SK-N-SH treated with all-trans-retinoic acid at 6 μM for 48 hours (cell line): ENCODE measurements around the gene ZNF236.

ENCODE experiments used
- ATAC-seq: fragments of 200-7000 bp; cut with Tn5 transposase; 3 replicates; pipeline ENCODE4 v1.9.1; 2020; ENCODE audit warnings: mild to moderate bottlenecking, moderate library complexity
- ARNTL ChIP-seq: fragments of 450-650 bp; formaldehyde crosslinking; IDR thresholded peaks from 2 replicates; pipeline ENCODE4 v1.5.0; 2020; ENCODE audit warnings: low read depth, mild to moderate bottlenecking, moderate library complexity, borderline replicate concordance
- BACH2 ChIP-seq: fragments of 250-450 bp; sonication (Bioruptor Pico); IDR thresholded peaks from 2 replicates; pipeline ENCODE4 v1.9.0; 2021; ENCODE audit warnings: mild to moderate bottlenecking, borderline replicate concordance
- ESRRG ChIP-seq: fragments of 250-450 bp; sonication (Bioruptor Pico); IDR thresholded peaks from 2 replicates; pipeline ENCODE4 v1.6.1; 2021; ENCODE audit warnings: mild to moderate bottlenecking
- GLIS3 ChIP-seq: fragments of 250-450 bp; sonication (Bioruptor Pico); IDR thresholded peaks from 2 replicates; pipeline ENCODE4 v1.5.0; 2020; ENCODE audit warnings: mild to moderate bottlenecking, moderate library complexity
- ISL1 ChIP-seq: fragments of 250-450 bp; sonication (Bioruptor Pico); IDR thresholded peaks from 2 replicates; pipeline ENCODE4 v2.1.2; 2022; ENCODE audit warnings: mild to moderate bottlenecking, moderate library complexity
- OSR1 ChIP-seq: fragments of 250-450 bp; sonication (Bioruptor Pico); IDR thresholded peaks from 2 replicates; pipeline ENCODE4 v1.8.0; 2022; ENCODE audit warnings: moderate library complexity, mild to moderate bottlenecking, inconsistent platforms
- PPARA ChIP-seq: fragments of 250-450 bp; sonication (Bioruptor Pico); IDR thresholded peaks from 2 replicates; pipeline ENCODE4 v1.5.0; 2020; ENCODE audit warnings: mild to moderate bottlenecking, borderline replicate concordance
- RARB ChIP-seq: fragments of 250-450 bp; sonication (Bioruptor Pico); IDR thresholded peaks from 2 replicates; pipeline ENCODE4 v1.8.0; 2021; ENCODE audit warnings: mild to moderate bottlenecking, moderate library complexity
- SNAI2 ChIP-seq: fragments of 250-450 bp; sonication (Bioruptor Pico); IDR thresholded peaks from 2 replicates; pipeline ENCODE4 v1.5.0; 2020; ENCODE audit warnings: mild to moderate bottlenecking, moderate library complexity
- TCF4 ChIP-seq: fragments of 250-450 bp; sonication (Bioruptor Pico); IDR thresholded peaks from 2 replicates; pipeline ENCODE4 v1.8.0; 2021; ENCODE audit warnings: mild to moderate bottlenecking, moderate library complexity, borderline replicate concordance
- TOX ChIP-seq: fragments of 250-450 bp; sonication (Bioruptor Pico); IDR thresholded peaks from 2 replicates; pipeline ENCODE4 v1.8.0; 2021; ENCODE audit warnings: mild to moderate bottlenecking, moderate library complexity, borderline replicate concordance
- ZC3H10 ChIP-seq: fragments of 250-450 bp; sonication (Bioruptor Pico); IDR thresholded peaks from 2 replicates; pipeline ENCODE4 v1.5.1; 2021; ENCODE audit warnings: mild to moderate bottlenecking, moderate library complexity
- ZFP3 ChIP-seq: fragments of 250-450 bp; sonication (Bioruptor Pico); IDR thresholded peaks from 2 replicates; pipeline ENCODE4 v1.5.0; 2020; ENCODE audit warnings: mild to moderate bottlenecking, moderate library complexity
- ZFP30 ChIP-seq: fragments of 450-650 bp; formaldehyde crosslinking; IDR thresholded peaks from 2 replicates; pipeline ENCODE4 v1.5.0; 2022; ENCODE audit warnings: mild to moderate bottlenecking, moderate library complexity
- ZNF70 ChIP-seq: fragments of 450-650 bp; formaldehyde crosslinking; IDR thresholded peaks from 2 replicates; pipeline ENCODE4 v1.5.0; 2020; ENCODE audit warnings: mild to moderate bottlenecking, moderate library complexity
- TF ChIP-seq, protein P1 (sequence below): fragments of 250-450 bp; sonication (Bioruptor Pico); IDR thresholded peaks from 2 replicates; pipeline ENCODE4 v1.8.0; 2021; ENCODE audit warnings: low read depth, mild to moderate bottlenecking, moderate library complexity, borderline replicate concordance
- TF ChIP-seq, protein P2 (sequence below): fragments of 250-450 bp; sonication (Bioruptor Pico); IDR thresholded peaks from 2 replicates; pipeline ENCODE4 v1.8.0; 2020; ENCODE audit warnings: mild to moderate bottlenecking, moderate library complexity, borderline replicate concordance
- TF ChIP-seq, protein P3 (sequence below): fragments of 250-450 bp; sonication (Bioruptor Pico); IDR thresholded peaks from 2 replicates; pipeline ENCODE4 v1.5.1; 2020; ENCODE audit warnings: low read depth, mild to moderate bottlenecking, moderate library complexity
- TF ChIP-seq, protein P4 (sequence below): fragments of 250-450 bp; sonication (Bioruptor Pico); IDR thresholded peaks from 2 replicates; pipeline ENCODE4 v1.5.1; 2021; ENCODE audit warnings: mild to moderate bottlenecking, moderate library complexity

Gene ZNF236

DNA sequence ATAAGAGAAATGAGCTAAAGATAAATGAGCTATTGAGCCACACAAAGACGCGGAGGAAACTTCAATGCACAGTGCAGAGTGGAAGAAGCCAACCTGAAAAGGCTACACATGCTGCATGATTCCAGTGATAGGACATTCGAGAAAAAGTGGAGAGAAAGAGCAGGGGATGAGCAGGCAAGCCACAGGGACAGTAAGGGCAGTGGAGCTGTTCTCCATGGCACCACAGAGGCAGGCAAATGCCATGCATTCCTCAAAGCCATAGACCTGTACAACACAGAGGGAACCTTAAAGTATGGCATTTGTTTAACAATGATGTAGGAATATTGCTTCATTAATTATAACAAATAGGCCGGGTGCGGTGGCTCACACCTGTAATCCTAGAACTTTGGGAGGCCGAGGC is 36.5 kb upstream of the ZNF236 start:
- TF ChIP-seq TCF4 (CRISPR knock-in tag) = no peak
- ATAC-seq = no peak

DNA sequence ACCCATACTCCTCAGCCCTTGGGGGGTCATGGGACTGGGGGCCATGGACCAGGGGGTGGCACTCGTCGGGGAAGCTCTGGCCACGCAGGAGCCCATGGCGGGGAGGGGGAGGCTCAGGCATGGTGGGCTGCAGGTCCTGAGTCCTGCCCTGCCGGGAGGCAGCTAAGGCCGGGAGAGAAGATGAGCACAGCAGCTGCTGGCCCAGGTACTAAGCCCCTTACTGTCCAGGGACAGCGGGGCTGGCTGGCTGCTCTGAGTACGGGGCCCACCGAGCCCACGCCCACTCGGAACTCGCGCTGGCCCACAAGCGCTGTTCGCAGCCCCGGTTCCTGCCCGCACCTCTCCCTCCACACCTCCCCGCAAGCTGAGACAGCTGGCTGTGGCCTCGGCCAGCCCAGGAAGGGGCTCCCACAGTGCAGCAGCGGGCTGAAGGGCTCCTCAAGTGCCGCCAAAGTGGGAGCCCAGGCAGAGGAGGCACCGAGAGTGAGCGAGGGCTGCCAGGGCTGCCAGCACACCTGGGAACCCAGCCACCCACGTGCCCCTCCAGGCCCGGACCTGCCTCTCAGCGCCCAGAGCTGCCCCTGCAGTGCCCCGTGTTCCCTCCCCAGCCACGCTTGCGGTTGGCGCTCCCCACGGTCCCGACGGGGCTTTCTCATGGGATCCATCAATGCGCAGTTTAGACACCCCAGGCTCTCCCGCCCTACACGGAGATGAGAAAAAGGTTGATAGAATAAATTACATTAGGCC is 33.6 kb upstream of the ZNF236 start:
- ATAC-seq = no peak
- TF ChIP-seq PPARA (CRISPR knock-in tag) (no peak), GLIS3 (CRISPR knock-in tag) (no peak), ZNF70 (CRISPR knock-in tag) (no peak), ZFP30 (no peak)
- TF ChIP-seq, protein P1, sequence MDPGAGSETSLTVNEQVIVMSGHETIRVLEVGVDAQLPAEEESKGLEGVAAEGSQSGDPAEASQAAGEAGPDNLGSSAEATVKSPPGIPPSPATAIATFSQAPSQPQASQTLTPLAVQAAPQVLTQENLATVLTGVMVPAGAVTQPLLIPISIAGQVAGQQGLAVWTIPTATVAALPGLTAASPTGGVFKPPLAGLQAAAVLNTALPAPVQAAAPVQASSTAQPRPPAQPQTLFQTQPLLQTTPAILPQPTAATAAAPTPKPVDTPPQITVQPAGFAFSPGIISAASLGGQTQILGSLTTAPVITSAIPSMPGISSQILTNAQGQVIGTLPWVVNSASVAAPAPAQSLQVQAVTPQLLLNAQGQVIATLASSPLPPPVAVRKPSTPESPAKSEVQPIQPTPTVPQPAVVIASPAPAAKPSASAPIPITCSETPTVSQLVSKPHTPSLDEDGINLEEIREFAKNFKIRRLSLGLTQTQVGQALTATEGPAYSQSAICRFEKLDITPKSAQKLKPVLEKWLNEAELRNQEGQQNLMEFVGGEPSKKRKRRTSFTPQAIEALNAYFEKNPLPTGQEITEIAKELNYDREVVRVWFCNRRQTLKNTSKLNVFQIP (CRISPR knock-in tag) = no peak
- TF ChIP-seq, all 23 proteins: peak for 0

DNA sequence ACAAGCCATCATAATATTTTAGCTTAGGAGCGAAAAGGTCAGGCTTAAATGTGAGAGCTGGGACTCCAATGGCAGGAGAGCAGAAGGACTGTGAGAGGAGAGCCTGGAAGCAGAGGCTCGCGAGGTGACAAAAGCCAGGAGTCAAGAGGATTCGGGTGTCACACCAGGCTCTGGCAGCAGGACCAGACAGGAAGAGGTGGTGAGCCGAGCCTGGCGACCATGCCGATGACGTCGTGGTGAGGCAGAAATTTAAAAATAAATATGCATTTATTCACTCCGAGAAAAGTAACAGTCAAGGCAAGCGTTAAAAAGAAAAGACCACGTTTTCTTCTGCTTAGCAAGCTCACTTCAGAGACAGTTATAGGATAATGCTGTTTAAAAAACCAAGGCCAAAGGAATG is 31.3 kb upstream of the ZNF236 start:
- no peak for ATAC-seq
- TF ChIP-seq ESRRG (CRISPR knock-in tag) = no peak
- TF ChIP-seq ISL1 (CRISPR knock-in tag) = no peak
- no peak for TF ChIP-seq RARB (CRISPR knock-in tag)
- TF ChIP-seq ZFP30 = no peak
- no peak for TF ChIP-seq ZC3H10 (CRISPR knock-in tag)
- TF ChIP-seq, protein P2, sequence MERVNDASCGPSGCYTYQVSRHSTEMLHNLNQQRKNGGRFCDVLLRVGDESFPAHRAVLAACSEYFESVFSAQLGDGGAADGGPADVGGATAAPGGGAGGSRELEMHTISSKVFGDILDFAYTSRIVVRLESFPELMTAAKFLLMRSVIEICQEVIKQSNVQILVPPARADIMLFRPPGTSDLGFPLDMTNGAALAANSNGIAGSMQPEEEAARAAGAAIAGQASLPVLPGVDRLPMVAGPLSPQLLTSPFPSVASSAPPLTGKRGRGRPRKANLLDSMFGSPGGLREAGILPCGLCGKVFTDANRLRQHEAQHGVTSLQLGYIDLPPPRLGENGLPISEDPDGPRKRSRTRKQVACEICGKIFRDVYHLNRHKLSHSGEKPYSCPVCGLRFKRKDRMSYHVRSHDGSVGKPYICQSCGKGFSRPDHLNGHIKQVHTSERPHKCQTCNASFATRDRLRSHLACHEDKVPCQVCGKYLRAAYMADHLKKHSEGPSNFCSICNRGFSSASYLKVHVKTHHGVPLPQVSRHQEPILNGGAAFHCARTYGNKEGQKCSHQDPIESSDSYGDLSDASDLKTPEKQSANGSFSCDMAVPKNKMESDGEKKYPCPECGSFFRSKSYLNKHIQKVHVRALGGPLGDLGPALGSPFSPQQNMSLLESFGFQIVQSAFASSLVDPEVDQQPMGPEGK (CRISPR knock-in tag) = no peak
- TF ChIP-seq SNAI2 (CRISPR knock-in tag) = no peak
- TF ChIP-seq, protein P3, sequence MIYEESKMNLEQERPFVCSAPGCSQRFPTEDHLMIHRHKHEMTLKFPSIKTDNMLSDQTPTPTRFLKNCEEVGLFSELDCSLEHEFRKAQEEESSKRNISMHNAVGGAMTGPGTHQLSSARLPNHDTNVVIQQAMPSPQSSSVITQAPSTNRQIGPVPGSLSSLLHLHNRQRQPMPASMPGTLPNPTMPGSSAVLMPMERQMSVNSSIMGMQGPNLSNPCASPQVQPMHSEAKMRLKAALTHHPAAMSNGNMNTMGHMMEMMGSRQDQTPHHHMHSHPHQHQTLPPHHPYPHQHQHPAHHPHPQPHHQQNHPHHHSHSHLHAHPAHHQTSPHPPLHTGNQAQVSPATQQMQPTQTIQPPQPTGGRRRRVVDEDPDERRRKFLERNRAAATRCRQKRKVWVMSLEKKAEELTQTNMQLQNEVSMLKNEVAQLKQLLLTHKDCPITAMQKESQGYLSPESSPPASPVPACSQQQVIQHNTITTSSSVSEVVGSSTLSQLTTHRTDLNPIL = no peak
- TF ChIP-seq BACH2 (CRISPR knock-in tag) = no peak

DNA sequence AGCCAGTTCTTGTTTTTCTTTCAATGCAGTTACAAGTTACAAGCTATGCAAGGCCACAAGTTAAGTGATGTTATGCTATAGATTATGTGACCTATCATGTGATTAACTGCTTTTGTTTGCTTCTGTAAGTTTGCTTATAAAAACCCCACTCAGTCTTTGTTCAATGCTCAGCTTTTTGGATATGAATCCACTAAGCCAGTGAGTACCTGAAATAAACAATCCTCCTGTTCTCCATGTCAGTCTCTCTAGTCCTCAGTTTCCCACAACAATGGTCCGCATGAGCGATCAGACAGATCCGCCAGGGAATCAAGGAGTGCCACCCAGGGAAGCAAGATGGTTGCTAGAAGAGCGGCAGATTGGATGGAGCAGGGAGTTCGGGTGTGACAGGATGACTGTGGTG is 30.7 kb upstream of the ZNF236 start:
- no peak for ATAC-seq
- TF ChIP-seq ARNTL (CRISPR knock-in tag) (no peak), TOX (CRISPR knock-in tag) (no peak), ZFP3 (no peak), ZC3H10 (CRISPR knock-in tag) (no peak), BACH2 (CRISPR knock-in tag) (no peak), PPARA (CRISPR knock-in tag) (no peak), ISL1 (CRISPR knock-in tag) (no peak), ZNF70 (CRISPR knock-in tag) (no peak), OSR1 (CRISPR knock-in tag) (no peak)
- TF ChIP-seq, protein P1 (CRISPR knock-in tag) = no peak
- TF ChIP-seq, protein P4, sequence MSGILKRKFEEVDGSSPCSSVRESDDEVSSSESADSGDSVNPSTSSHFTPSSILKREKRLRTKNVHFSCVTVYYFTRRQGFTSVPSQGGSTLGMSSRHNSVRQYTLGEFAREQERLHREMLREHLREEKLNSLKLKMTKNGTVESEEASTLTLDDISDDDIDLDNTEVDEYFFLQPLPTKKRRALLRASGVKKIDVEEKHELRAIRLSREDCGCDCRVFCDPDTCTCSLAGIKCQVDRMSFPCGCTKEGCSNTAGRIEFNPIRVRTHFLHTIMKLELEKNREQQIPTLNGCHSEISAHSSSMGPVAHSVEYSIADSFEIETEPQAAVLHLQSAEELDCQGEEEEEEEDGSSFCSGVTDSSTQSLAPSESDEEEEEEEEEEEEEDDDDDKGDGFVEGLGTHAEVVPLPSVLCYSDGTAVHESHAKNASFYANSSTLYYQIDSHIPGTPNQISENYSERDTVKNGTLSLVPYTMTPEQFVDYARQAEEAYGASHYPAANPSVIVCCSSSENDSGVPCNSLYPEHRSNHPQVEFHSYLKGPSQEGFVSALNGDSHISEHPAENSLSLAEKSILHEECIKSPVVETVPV (CRISPR knock-in tag) = no peak
